Activated CD4-positive, CD25-positive, alpha-beta regulatory T cell treated with anti-CD3 and anti-CD28 coated beads, Interleukin-2, amount 50 U/mL, for 24 hours (primary cell): ENCODE measurements around the gene FILIP1.

ENCODE experiments used
- ATAC-seq, 2 donors: fragments of 150-1000 bp; cut with Tn5 transposase; one replicate each; pipeline ENCODE4 v1.10.0; 2021; ENCODE audit warnings: mild to moderate bottlenecking in 1 of 2, moderate library complexity in 1 of 2

The FILIP1 gene

DNA sequence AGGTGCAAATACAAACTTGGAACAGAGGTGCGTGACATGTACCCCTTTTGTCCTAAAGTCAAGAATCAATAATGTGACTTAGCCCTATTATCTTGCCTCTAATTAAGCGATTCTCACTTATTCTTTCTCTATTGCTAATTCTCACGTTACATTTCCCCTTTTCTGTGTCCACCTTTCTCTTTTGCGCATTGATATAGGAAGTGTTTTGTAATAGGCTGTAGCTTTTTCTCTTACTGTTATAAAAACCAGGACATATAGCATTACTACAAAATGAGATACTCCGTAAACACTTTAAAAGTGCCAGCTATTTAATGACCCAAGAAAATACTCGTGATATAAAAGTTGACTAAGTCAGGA lies 208.3 kb downstream of the FILIP1 start:
- no peak for ATAC-seq

DNA sequence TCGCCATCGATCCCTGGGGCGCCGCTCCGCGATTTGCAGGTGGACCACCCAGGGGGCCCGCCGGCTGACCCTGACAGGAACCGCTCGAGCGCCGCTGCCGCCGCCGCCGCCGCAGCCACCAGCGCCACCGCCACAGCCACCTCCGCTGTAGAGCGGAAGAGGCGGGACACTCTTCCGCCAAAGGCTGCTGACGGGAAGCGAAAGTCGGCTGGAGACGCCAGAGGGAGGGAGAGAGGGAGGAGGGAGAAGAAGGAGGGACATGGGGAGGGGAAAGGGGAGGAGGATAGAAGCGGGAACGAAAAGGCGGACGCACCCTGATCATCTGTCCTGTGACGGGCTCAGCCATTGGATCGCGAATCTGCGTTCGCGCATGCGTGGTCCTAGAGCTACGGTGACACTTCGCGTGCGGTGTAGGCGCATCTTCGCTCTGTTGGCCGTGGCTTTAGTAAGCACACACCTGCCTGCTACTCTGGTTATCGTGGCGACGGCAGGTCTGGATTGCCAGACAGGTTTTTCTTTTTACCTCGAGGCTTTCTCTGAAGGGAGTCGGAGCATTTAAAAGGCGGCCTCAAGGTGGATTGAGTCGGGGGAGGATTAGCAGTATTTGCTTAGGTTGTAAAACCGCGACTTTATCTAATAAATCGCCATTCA lies 208.8 kb downstream of the FILIP1 start, which contains the start of gene TMEM30A:
TMEM30A (minus strand) TSS at position 161 of the 651 bp plus-strand sequence; CDS start at position 7, 154 bp downstream.
- peak; percentile 92 to 94 for ATAC-seq

DNA sequence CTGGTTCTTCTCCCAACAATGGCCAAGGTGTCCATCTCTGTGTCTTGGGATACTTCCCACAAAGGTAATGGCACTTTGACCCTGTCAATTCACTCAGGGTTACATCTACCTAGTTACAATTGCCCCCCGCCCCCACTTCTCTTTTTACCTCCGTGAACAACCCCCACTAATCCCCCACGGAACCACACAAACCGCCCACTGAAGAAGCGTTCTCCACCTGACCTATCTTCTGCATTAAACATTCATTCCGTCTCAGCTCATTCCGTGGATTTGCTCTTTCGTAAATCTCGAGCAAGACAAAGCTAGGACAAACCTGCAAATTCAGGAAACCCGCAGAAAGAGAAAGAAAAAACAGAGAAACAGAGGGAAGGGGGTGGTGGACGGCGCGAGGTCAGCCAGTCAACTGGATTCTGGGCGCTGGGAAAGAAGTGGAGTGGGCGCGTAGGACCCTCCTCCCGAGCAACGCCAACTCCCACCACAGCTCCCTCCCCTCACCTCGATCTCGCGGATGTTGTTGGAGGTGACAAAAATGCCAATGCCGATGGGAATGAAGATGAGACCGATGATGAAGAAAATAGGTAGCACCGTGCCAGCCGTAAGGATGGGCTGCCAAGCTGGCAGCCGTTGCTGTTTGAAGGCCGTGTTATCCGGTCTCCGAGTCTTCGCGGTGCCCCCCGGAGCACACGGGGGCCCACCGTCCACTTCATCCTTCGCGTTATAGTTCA lies 209.5 kb downstream of the FILIP1 start:
- peak; percentile 8 to 10 for ATAC-seq

DNA sequence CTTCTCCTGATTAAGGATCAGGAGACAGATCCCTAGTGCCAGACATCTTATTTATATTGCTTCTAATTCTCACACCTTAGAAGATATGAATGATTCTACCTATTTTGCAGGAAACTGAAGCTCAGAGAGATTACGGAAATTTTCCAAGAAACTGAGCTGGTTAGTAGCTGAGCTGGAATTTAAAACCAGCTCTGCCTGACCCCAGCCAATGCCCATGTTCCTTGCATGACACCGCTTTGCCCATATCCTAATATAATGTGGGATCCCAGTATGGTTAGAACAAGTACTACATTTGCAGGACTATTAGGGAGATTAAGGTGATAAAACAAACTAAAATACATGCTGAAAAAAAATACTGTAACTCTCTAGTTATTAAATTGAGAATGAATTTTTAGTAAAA lies 210.9 kb downstream of the FILIP1 start:
- ATAC-seq, result no peak

DNA sequence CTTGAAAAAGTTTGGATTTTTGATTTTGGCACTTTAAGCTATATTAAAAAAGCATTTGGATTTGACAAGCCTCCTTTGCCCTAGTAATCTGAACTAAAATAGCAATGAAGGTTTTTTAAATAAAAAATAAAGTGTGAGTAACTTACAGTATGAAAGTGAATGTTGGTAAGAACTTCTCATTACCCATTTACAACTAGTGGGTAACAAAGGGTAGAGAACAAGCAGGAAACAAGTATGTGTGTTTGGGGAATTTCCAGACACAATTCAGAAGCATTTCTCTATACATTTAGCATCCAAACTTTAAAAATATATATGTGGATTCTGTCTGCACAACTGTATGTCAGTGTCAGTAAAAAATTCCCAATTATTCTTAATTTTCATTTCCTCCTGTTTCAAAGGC lies 211.9 kb downstream of the FILIP1 start:
- no peak for ATAC-seq

DNA sequence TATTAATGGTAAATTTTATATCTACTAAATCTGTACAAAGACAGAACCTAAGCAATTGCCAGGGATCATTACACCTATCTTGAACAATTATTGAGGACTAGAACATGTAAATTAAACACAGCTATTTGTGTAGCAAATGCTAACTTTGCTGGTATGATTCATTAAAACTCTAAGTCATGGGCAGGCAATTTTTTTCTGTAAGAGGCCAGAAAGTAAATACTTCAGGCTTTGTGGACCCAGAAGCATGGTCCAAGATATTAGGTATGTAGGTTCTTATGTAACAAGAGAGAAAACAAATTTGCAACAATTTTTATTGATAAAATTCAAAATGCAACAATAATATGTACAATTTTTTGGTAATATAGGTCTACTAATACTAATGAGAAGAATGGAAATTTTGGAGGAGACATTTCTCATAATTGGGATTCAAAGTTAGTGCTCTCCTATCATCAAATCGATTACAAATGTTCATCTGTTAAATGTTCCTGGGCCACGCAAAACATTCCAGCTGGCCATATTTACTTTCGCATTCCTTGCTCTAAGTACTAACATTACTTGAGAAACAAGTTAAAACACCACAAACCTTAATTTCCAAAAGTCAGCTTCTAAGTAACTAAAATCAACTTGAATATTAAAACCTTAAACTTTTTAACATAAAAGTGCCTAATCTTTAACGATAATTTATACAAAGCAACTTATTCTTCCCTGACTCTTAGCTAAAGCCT lies 213.3 kb downstream of the FILIP1 start:
- no peak for ATAC-seq

DNA sequence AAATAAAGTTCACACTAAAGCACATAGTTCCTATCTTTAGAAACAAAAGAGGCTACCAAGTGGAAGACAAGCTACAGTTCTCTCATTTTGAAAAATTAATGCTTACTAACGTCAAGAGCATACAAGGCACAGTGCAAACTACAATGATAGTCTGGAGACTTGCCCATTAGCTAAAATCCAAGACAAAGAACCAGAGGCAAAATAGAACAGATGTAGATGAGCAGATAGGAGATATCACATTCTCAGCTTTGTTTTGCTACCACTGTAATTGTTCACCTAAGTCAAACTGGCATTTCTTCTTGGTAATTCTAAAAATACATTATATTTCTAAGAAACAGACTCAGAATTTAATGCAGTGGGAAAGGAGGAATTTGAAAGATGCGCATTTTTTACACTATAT lies 214.2 kb downstream of the FILIP1 start:
- ATAC-seq, result no peak

DNA sequence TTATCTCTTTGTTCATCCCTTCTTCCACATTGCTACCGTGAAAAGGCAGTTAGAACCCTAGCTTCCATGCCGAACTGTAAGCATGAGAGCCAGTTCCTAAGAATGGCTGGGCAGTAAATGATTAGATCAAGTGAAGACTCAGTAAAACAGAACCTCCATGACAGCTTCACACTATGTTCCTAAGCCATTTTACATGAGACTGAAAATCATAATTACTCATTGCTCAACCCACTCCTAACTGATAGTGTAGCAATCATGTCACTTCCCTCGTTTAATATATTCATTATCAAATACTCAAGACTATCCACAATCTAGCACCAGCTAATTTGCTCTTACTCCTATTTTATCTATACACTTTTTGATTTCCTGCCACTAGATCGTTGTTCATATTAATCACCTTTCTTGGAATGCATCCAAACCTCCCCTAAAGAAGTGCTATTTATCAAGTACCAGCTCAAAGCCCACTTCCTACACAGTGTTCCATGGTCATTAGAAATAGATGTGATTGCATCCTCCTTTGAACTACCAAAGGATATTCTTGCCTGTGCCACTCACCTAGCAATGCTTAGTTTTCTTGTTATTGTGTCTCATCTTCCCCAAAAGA lies 215.0 kb downstream of the FILIP1 start:
- ATAC-seq, result peak; percentile 59 to 66

DNA sequence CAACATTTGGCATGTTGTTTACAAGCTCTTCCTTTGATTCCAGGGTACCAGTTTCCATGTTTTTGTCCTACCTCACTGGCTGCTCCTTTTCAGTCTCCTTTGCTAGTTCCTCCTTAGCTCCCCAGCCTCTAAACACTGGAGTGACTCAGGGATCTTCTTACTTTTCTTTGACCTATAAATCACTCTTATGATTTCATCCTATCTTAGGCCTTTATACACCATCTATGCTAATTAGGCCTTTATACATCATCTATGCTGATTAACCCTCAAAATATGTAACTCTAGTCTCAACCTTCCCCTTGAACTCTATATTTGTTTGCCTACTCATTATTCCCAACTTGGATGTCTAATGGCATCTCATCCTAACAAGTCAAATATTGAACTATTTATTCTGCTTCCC lies 218.5 kb downstream of the FILIP1 start:
- ATAC-seq, result peak; percentile 61 to 72

DNA sequence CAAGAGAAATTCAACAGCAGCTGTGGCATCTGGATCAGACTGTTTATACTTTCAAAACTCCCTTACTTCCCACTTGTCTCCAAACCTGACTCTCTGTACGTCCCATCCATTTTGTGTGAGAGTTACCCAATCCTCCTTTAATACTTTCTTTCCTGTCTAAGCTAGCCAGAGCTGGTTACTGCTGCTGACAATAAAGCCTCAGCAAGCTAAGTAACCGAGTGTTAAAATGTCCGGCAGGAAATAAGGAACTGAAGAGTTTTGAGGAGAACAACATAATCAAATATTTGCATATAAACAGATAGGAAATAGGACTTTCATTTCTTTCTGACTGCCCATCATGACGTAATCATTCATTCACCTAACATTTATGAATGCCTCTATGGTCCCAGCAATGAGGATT lies 220.6 kb downstream of the FILIP1 start:
- ATAC-seq, result no peak

DNA sequence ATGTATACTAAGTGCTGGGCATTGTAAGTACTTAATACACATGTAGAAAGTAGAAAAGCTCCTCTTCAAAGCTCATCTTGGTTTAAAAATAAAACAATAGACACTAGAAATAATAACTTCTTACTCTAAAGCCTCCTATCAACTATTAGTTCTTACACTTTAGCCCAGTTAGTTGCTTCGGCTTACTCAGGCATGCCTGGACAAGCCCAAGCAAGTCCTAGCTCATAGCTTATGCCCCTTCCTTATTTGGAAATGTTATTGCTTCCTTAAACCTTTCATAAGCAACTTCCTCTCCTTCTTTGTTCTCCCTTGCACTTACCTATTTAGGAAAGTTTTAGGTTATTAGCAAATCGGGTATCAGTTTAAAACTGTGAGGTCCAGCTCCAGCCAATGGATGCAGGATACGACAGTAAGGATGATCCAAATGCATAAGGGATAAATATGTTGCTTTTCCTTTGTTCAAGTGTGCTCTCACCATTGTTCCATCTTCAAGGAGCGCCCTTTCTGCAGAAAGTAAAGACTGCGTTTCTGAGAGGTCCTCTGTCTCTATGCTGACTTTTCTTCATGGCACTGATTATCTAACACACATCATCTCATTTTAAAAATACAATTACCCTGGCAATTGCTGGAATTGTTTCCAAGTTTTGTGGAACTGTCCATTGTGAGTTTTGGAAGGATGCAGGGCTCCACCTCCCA lies 221.3 kb downstream of the FILIP1 start:
- ATAC-seq, result no peak

DNA sequence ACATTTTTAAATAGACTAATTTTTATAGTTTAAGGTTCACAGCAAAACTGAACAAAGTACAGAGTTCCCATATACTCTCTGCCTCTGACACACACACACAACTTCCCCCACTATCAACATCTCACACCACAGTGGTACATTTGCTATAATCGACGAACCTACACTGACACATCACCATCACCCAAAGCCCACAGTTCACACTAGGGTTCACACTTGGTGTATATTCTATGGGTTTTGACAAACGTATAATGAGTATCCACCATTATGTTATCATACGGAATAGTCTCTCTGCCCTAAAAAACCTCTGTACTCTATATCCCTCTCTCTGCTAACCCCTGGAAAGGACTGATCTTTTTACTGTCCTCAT lies 224.6 kb downstream of the FILIP1 start:
- ATAC-seq, result no peak

DNA sequence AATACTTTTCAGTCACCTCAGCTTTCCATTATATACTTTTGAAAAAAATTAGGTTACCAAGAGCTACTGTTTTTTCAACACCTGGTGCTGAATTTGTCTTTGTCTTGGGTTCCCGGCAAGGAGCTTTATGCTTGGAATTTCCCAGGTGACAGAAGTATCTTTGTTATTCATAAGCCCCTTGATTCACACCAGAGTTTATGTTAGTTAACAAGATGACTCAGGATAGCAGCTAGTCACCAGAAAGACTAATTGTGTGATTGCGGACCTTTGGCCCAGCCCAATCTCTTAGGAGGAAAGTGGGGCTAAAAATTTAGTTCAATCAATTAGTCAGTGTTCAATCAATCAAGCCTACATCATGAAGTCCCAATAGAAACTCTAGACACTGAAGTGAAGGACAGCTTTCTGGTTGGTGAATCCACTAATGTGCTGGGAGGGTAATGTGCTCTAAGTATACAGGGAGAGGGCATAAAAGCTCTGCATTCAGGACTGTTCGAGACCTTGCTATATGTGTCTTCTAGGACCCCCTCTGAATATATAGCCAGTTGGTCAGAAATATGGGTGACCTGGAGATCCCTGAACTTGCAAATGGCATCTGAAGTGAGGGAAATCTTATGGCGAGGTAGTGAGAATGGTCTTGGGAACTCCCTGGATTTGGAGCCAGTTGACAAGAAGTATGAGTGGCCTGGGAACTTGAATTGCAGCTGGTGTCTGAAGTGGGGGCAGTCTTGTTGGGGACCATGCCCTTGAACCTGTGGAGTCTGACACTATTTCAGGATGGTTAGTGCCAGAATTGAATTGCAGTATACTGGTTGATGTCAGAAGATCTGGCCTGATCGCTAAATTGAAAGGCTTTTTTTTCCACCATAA lies 225.2 kb downstream of the FILIP1 start:
- peak; percentile 63 to 80 for ATAC-seq

DNA sequence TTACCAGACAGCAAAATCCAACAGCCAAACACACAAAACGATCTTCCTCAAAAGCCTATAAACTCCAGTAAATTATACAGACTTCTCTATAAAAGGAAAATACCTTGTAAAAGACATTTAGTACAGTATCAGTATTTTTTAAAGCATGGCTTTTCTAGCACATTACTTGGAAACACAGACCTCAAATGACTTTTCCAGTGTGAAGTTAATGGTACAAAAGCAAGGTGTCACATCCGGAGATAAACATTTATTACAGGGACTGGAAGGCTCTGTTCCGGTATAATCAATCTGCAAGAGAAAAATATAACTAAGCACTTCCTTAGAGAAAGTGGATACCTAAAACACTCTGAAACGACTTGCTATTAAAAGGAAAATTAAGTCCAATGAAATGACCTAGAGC lies 226.1 kb downstream of the FILIP1 start:
- ATAC-seq, result no peak

DNA sequence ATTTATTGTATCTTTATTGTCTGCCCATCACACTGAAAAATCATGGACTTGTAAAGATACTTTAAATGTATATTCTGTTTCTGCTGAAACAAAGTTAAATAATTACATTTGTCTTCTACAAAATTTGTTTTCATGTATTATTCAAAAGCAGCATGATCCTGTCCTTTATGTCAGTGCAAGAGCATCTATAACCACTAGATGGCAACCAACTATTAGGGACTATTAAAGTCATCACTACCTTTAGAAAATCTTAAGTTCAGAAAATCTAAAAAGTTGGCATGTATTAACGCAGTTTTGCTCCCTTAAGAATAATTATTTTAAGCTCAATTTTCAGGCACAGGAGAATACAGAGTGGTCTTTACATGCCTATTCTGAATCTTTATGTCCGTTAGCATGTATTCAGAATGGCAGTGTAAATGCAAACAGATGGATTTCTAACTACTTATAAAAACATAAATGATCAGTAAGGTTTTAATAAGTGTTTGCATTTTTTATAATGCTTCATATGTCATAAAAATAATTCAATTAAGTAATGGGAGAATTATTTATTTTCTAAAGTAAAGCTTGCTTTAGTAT lies 226.8 kb downstream of the FILIP1 start:
- ATAC-seq, result peak in 1 of 2 donors; percentile 55

DNA sequence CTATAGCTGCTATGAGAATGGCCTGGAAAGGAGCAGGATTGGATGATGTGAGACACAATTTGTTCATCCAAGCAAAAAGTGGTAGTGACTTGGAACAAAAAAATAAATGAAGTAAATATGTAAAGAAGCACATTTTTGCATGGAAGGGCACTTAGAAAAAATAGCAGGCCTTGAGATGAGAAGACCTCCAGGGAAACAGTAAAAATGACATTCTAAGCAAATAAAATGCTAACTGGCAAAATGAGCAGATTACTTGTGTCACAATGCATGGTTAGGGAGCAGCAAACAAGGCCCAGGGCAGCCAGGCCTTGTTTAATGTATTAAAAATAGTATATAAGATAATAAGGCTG lies 230.2 kb downstream of the FILIP1 start:
- ATAC-seq, result no peak

DNA sequence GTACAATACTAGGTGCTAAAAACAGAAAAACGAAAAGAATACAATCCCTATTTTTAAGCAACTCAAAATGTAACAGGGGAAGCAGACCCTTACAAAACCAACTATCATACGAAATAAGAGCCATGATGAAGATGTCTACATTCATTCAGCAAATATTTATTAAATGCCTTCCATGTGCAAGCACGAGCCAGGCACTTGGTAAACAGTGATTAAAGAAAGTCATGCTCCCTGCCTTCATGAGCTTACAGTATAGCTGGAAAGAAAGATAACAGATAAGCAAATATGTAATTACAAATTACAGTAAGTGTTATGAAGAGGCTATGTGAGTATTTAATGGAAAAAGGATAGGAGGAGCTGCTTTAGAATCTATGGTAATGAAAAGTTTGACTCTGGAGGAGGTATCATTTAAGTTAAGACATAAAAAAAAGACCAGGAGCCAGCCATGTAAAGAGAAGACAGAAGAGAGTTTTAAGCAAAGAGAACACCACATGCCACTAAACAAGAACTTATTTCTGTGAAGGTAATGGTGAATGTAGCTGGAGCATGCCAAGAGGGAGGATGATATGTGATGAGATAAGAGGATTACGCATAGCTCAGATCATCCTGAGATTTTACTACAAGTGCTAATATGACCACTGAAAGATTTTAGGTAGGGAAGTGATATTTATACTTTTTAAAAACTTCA lies 230.7 kb downstream of the FILIP1 start:
- ATAC-seq, result no peak

DNA sequence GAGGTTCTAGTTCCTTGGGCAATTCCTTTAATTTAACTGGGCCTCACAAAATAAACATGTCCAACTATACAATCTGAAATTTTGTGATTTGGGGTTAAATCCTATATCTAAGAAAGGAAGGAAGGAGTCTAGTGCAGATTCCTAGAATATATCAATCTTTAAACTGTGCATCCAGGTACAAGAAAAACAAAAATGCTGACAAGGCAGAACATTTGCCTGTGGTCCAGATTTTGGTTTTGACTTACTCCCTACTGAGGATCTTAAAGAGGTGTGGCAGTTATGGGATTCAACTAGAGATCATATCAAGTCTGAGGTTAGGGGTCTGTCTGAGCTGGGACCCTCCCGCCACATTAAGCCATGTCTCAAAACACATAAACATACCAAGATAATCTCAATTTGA lies 232.3 kb downstream of the FILIP1 start:
- no peak for ATAC-seq

DNA sequence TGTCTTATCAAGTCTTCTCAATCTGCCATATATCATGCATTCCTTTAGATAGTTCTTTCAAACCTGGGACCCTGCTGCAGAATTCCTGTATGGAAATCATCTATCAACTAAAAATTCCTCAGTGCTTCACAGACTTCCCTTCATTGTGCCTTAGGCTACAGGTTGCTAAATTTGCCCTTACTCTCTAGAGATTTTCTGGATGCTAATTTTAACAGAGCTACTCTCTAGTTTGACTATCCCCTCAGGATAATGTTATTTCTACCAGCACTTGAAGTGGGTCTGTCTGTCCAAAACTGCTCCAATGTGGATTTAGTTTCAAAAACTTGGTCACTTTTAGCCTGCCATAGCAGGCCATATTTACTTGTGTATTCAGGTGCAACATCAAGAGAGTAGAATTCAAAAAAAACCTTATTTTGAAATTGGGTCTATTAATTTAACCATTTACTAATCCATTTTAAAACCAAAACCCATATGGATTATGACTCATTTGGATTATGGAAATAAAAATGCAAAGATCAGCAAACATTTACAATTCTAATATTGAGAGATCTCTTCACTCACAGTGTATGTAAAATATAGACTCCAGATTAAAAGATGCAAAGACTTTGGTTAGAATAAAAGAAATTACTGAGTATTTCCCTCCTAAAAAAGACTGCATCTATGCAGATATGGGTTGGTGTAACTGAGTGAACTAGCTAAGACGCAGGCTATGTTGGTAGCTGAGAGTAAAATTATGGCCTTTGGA lies 236.1 kb downstream of the FILIP1 start:
- no peak for ATAC-seq

DNA sequence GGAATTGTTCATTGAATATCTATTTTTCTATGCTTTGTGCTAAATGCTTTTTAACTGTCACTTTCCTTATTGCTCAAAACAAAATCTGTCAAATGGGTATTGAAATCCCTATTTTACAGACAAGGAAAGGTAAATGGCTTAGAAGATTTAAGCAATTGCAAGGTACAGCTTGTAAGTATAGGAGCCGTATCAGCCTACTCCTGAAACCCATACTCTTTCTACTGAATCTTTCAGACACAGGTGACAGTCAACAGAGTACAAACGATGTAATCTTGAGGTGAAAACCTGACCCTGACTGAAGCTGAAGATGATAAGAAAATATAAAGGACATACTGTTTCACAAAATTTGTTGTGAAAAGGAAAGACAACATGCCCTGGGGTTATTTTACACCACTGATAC lies 243.0 kb downstream of the FILIP1 start:
- ATAC-seq, result no peak
